HCT116 (cell line): ENCODE results near the gene PDE4D. TPM values are rescaled to one million over a fixed set of nuclear protein-coding genes. Genes with fewer than 3 reads are reported as not detected.

Source experiments
- ATAC-seq: fragments of 200-7000 bp; cut with Tn5 transposase; 2 replicates; pipeline ENCODE4 v1.9.1; 2020; ENCODE audit warnings: mild to moderate bottlenecking, moderate library complexity
- BruUV-seq: library from RNA; stranded (reverse); fragments of 400-500 nt; replicated peaks from 2 replicates; lab custom pipeline; 2021; lab: Mats Ljungman, UMichigan
- CTCF ChIA-PET: fragments of 300-600 bp; sonication (Branson Sonifier 250); formaldehyde crosslinking; loops from one replicate; lab custom pipeline; 2021; ENCODE audit warnings: antibody characterized with exemption; lab: Charles Lee
- POLR2A ChIA-PET: fragments of 300-600, 350-600 bp; sonication (Branson Sonifier 250); formaldehyde crosslinking; loops from one replicate; lab custom pipeline; 2021; ENCODE audit warnings: antibody characterized with exemption; lab: Charles Lee
- RAD21 ChIA-PET, 2 experiments: fragments of 300-600 bp; sonication (Branson Sonifier 250); formaldehyde crosslinking; loops; one replicate each; lab custom pipeline; 2023; ENCODE audit warnings: low total read pairs in 2 of 2; ENCODE audit not compliant: uncharacterized antibody in 2 of 2, unreplicated experiment in 2 of 2, low non-redundant PET in 1 of 2; lab: Charles Lee
- DNase-seq: peaks from one replicate; pipeline ENCODE4 v3.0.0-alpha.2; 2010; ENCODE audit warnings: low read depth, low spot score
- H2AFZ ChIP-seq: fragments of 200-600 bp; shearing (Covaris generic), sonication (generic); 2 replicates; pipeline ENCODE4 v1.6.1; 2017; ENCODE audit warnings: low read depth, mixed run types, mixed read lengths, antibody characterized with exemption, low read length; ENCODE audit not compliant: poor library complexity, severe bottlenecking
- H3K27ac ChIP-seq: 2 replicates; pipeline ENCODE4 v1.5.1; 2012; ENCODE audit warnings: low read depth, low read length
- H3K27me3 ChIP-seq: fragments of 200-600 bp; sonication (generic); 2 replicates; pipeline ENCODE4 v1.6.1; 2016; ENCODE audit warnings: mixed run types, low read length, mixed read lengths; ENCODE audit not compliant: insufficient read depth
- H3K36me3 ChIP-seq, 2 experiments: fragments of 200-500 bp in 1 of 2; fragments of 200-600 bp in 1 of 2; sonication (Bioruptor generic) in 1 of 2; sonication (generic) in 1 of 2; 2 replicates each; pipeline versions ENCODE4 v1.5.1 to v1.6.1; 2014 to 2016; ENCODE audit warnings: low read length in 2 of 2, inconsistent platforms in 1 of 2, mixed read lengths in 1 of 2, mixed run types in 1 of 2; ENCODE audit not compliant: insufficient read depth in 2 of 2, control insufficient read depth in 1 of 2
- H3K4me1 ChIP-seq, 2 experiments: fragments of 200-600 bp in 1 of 2; sonication (generic) in 1 of 2; 2 replicates each; pipeline versions ENCODE4 v1.5.1 to v1.6.1; 2012 to 2017; ENCODE audit warnings: low read length in 2 of 2, inconsistent platforms in 1 of 2, mild to moderate bottlenecking in 1 of 2, mixed read lengths in 1 of 2, mixed run types in 1 of 2, moderate library complexity in 1 of 2; ENCODE audit not compliant: insufficient read depth in 2 of 2, control insufficient read depth in 1 of 2
- H3K4me2 ChIP-seq: fragments of 200-600 bp; sonication (generic); 2 replicates; pipeline ENCODE4 v1.6.1; 2017; ENCODE audit warnings: mixed run types, low read length, mixed read lengths
- H3K4me3 ChIP-seq, 2 experiments: fragments of 200-600 bp in 1 of 2; sonication (generic) in 1 of 2; replicated peaks in 1 of 2; 2 replicates each; pipeline ENCODE4 v1.5.1; 2011 to 2016; ENCODE audit warnings: low read length in 2 of 2, control low read depth in 1 of 2, low read depth in 1 of 2, mild to moderate bottlenecking in 1 of 2, mixed read lengths in 1 of 2, mixed run types in 1 of 2
- H3K79me2 ChIP-seq: fragments of 200-600 bp; sonication (generic); 2 replicates; pipeline ENCODE4 v1.6.1; 2017; ENCODE audit warnings: mild to moderate bottlenecking, mixed run types, low read length, moderate library complexity, mixed read lengths; ENCODE audit not compliant: insufficient read depth
- H3K9ac ChIP-seq: fragments of 200-600 bp; sonication (generic); 2 replicates; pipeline ENCODE4 v1.6.1; 2016; ENCODE audit warnings: low read length, mixed read lengths
- H3K9me2 ChIP-seq: fragments of 200-600 bp; sonication (generic), shearing (Covaris generic); 2 replicates; pipeline ENCODE4 v1.6.1; 2017; ENCODE audit warnings: mixed run types, mild to moderate bottlenecking, moderate library complexity; ENCODE audit not compliant: insufficient read depth
- H3K9me3 ChIP-seq, 2 experiments: fragments of 200-500 bp in 1 of 2; fragments of 200-600 bp in 1 of 2; sonication (Bioruptor generic) in 1 of 2; sonication (generic) in 1 of 2; 2 replicates each; pipeline ENCODE4 v1.6.1; 2014 to 2017; ENCODE audit warnings: low read length in 2 of 2, mixed read lengths in 2 of 2, inconsistent platforms in 1 of 2, low read depth in 1 of 2, mild to moderate bottlenecking in 1 of 2, mixed run types in 1 of 2, moderate library complexity in 1 of 2; ENCODE audit not compliant: control insufficient read depth in 1 of 2, insufficient read depth in 1 of 2
- H4K20me1 ChIP-seq: fragments of 200-600 bp; sonication (generic), shearing (Covaris generic); 2 replicates; pipeline ENCODE4 v1.6.1; 2017; ENCODE audit warnings: mixed run types, mild to moderate bottlenecking, moderate library complexity; ENCODE audit not compliant: insufficient read depth
- CBX3 ChIP-seq: IDR thresholded peaks from 2 replicates; pipeline ENCODE4 v1.6.1; 2012; ENCODE audit warnings: low read depth
- ELF1 ChIP-seq: IDR thresholded peaks from 2 replicates; pipeline ENCODE4 v1.6.1; 2012; ENCODE audit warnings: low read depth, borderline replicate concordance
- EZH2 ChIP-seq: fragments of 200-600 bp; sonication (generic); IDR thresholded peaks from 2 replicates; pipeline ENCODE4 v1.6.1; 2017; ENCODE audit warnings: antibody characterized with exemption, mixed run types
- FOSL1 ChIP-seq: IDR thresholded peaks from 2 replicates; pipeline ENCODE4 v1.6.1; 2012; ENCODE audit warnings: low read depth
- JUND ChIP-seq: IDR thresholded peaks from 2 replicates; pipeline ENCODE4 v1.6.1; 2012
- POLR2A ChIP-seq: IDR thresholded peaks from 2 replicates; pipeline ENCODE4 v1.7.0; 2011; ENCODE audit warnings: borderline replicate concordance; ENCODE audit not compliant: insufficient read depth, insufficient read length; ENCODE audit errors: extremely low read depth
- SIN3A ChIP-seq: IDR thresholded peaks from 2 replicates; pipeline ENCODE4 v1.6.1; 2012; ENCODE audit warnings: low read depth
- SP1 ChIP-seq: IDR thresholded peaks from 2 replicates; pipeline ENCODE4 v1.6.1; 2012; ENCODE audit warnings: low read depth
- SRF ChIP-seq: IDR thresholded peaks from 2 replicates; pipeline ENCODE4 v1.6.1; 2012; ENCODE audit warnings: low read depth
- TCF7L2 ChIP-seq: IDR thresholded peaks from 2 replicates; pipeline ENCODE4 v1.7.0; 2011; ENCODE audit warnings: borderline replicate concordance, inconsistent platforms; ENCODE audit not compliant: insufficient read depth, insufficient read length; ENCODE audit errors: extremely low read depth
- YY1 ChIP-seq: IDR thresholded peaks from 2 replicates; pipeline ENCODE4 v1.6.1; 2011; ENCODE audit warnings: low read length, low read depth, moderate library complexity, mild to moderate bottlenecking; ENCODE audit not compliant: insufficient replicate concordance; ENCODE audit errors: extremely low read depth
- ZFX ChIP-seq: fragments of 450-650 bp; IDR thresholded peaks from 2 replicates; pipeline ENCODE4 v1.6.1; 2017
- ZNF274 ChIP-seq: fragments of 200-500 bp; sonication (Bioruptor generic); IDR thresholded peaks from 2 replicates; pipeline ENCODE4 v1.6.1; 2014; ENCODE audit warnings: mild to moderate bottlenecking, low read depth, low read length, inconsistent platforms
- intact Hi-C: fragments of 100-400 bp; cut with micrococcal nuclease; formaldehyde crosslinking; loops from 2 replicates; pipeline ENCODE4 v1.10.0; 2022
- total RNA-seq: library from RNA; stranded (reverse); gene quantifications from one replicate; pipeline ENCODE4 v1.2.1, GENCODE V29; 2021; ENCODE audit not compliant: unreplicated experiment
- TF ChIP-seq, protein P1 (sequence below): IDR thresholded peaks from 2 replicates; pipeline ENCODE4 v1.6.1; 2012
- TF ChIP-seq, protein P2 (sequence below), 3 experiments: fragments of 200-600 bp in 1 of 3; sonication (generic) in 1 of 3; IDR thresholded peaks in 2 of 3; conservative IDR thresholded peaks in 1 of 3; 2 replicates each; pipeline ENCODE4 v1.5.1; 2012 to 2017; ENCODE audit warnings: low read depth in 2 of 3, low read length in 2 of 3, antibody characterized with exemption in 1 of 3, borderline replicate concordance in 1 of 3, control low read depth in 1 of 3, mild to moderate bottlenecking in 1 of 3, mixed read lengths in 1 of 3, mixed run types in 1 of 3, moderate library complexity in 1 of 3; ENCODE audit not compliant: insufficient read depth in 1 of 3
- TF ChIP-seq, protein P3 (sequence below): IDR thresholded peaks from 2 replicates; pipeline ENCODE4 v1.6.1; 2011; ENCODE audit warnings: mild to moderate bottlenecking, low read length, moderate library complexity; ENCODE audit not compliant: insufficient replicate concordance; ENCODE audit errors: extremely low read depth

PDE4D gene
- total RNA-seq, 1 experiment from 2014 or later, result 1.1 TPM

DNA sequence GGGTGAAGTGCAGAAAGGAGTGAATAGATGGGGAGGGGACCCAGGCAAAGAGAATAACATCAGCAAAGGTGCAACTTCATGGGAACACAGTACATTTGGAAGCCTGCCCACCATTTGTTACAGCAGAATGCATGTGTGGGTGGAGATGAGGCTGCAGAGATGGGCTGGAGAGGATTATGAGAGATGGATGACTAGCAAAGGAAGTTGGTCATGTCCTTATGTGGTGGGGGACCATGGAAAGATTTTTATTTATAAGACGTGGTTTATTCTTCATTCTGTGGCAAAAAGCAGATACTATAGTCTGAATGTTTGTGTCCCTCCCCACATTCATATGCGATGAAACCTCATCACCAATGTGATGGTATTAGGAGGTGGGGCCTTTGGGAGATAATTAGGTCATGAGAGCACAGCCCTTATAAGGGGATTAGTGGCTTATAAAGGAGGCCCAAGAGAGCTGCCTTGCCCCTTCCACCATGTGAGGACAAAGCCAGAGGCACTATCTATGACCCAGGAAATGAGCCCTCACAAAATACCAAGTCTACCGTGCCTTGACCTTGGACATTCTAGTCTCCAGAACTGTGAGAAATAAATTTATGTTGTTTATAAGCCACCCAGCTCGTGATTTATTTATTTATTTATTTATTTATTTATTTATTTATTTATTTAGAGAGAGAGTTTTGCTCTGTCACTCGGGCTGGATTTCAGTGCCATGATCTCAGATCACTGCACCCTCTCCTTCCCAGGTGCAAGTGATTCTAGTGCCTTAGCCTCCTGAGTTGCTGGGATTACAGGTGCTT lies 827.0 kb downstream of the PDE4D start:
- H3K27me3 ChIP-seq, result peaks cover 26% of the 10 kb centered on the region
- no peaks in the 10 kb centered on the region for H3K9me3 ChIP-seq
- H3K9ac ChIP-seq, result no peak overlapping the region
- no peak for DNase-seq
- no peaks in the 10 kb centered on the region for H3K4me1 ChIP-seq
- ATAC-seq, result no peak
- ChIA-PET CTCF (no interaction called here), RAD21 (no interaction called here), POLR2A (no interaction called here)
- BruUV-seq, result no TSS peak
- no peaks in the 10 kb centered on the region for H3K9me2 ChIP-seq
- H3K79me2 ChIP-seq, result no peaks in the 10 kb centered on the region
- intact Hi-C loops, result no loop called here
- H3K4me2 ChIP-seq, result no peak overlapping the region
- H3K4me3 ChIP-seq, result no peak overlapping the region
- H2AFZ ChIP-seq, result no peak overlapping the region
- no peaks in the 10 kb centered on the region for H4K20me1 ChIP-seq
- H3K36me3 ChIP-seq, result no peaks in the 10 kb centered on the region
- TF ChIP-seq ZFX, result no peak
- TF ChIP-seq SIN3A, result no peak
- TF ChIP-seq ELF1, result no peak
- TF ChIP-seq SRF, result no peak
- no peak for TF ChIP-seq CBX3
- TF ChIP-seq FOSL1, result no peak
- TF ChIP-seq, protein P1, sequence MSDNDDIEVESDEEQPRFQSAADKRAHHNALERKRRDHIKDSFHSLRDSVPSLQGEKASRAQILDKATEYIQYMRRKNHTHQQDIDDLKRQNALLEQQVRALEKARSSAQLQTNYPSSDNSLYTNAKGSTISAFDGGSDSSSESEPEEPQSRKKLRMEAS, result no peak
- no peak for TF ChIP-seq YY1
- TF ChIP-seq EZH2, result no peak
- TF ChIP-seq, all 23 proteins: peak for 0
- H3K27ac ChIP-seq, result no peak overlapping the region

DNA sequence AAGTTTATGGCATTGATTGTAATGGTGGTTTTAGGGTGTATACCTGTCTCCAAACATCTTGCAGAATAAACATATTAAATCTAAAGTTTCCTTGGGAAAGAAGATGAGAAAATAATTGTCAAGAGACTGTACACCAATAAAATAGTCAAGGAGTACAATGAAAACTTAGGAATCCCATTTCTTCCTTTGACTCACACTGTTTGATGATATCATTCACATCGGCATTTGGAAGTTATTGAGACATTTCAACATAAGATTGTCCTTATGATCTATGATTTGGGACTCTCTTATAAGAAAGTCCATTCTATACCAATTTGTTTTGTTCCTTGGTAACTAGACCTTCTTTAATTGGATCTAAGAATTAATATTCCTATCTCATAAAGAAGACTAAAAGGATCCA lies 828.0 kb downstream of the PDE4D start:
- no peak overlapping the region for H3K9ac ChIP-seq
- H3K27me3 ChIP-seq, result peaks cover 31% of the 10 kb centered on the region
- H3K4me1 ChIP-seq, result no peaks in the 10 kb centered on the region
- H3K36me3 ChIP-seq, result no peaks in the 10 kb centered on the region
- no peak overlapping the region for H3K27ac ChIP-seq
- no peaks in the 10 kb centered on the region for H3K9me3 ChIP-seq
- POLR2A ChIA-PET, result no interaction called here
- H2AFZ ChIP-seq, result no peak overlapping the region
- DNase-seq, result no peak
- no peak for ATAC-seq
- RAD21 ChIA-PET, result no interaction called here
- no peaks in the 10 kb centered on the region for H3K79me2 ChIP-seq
- no peak overlapping the region for H3K4me3 ChIP-seq
- intact Hi-C loops, result no loop called here
- BruUV-seq, result no TSS peak
- H3K4me2 ChIP-seq, result no peak overlapping the region
- CTCF ChIA-PET, result no interaction called here
- no peaks in the 10 kb centered on the region for H4K20me1 ChIP-seq
- H3K9me2 ChIP-seq, result no peaks in the 10 kb centered on the region
- no peak for TF ChIP-seq ZNF274
- no peak for TF ChIP-seq SP1
- TF ChIP-seq, protein P2, sequence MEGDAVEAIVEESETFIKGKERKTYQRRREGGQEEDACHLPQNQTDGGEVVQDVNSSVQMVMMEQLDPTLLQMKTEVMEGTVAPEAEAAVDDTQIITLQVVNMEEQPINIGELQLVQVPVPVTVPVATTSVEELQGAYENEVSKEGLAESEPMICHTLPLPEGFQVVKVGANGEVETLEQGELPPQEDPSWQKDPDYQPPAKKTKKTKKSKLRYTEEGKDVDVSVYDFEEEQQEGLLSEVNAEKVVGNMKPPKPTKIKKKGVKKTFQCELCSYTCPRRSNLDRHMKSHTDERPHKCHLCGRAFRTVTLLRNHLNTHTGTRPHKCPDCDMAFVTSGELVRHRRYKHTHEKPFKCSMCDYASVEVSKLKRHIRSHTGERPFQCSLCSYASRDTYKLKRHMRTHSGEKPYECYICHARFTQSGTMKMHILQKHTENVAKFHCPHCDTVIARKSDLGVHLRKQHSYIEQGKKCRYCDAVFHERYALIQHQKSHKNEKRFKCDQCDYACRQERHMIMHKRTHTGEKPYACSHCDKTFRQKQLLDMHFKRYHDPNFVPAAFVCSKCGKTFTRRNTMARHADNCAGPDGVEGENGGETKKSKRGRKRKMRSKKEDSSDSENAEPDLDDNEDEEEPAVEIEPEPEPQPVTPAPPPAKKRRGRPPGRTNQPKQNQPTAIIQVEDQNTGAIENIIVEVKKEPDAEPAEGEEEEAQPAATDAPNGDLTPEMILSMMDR (IDR thresholded peaks at IDR 0.05 in 2 of 3, conservative IDR thresholded peaks at IDR 0.05 in 1 of 3; ENCODE audit: borderline replicate concordance in 1 of 3, insufficient read depth in 1 of 3, low read depth in 2 of 3, low read length in 2 of 3), result no peak
- no peak for TF ChIP-seq JUND
- no peak for TF ChIP-seq CBX3
- no peak for TF ChIP-seq TCF7L2
- no peak for TF ChIP-seq FOSL1
- no peak for TF ChIP-seq SIN3A
- TF ChIP-seq YY1, result no peak
- no peak for TF ChIP-seq EZH2
- TF ChIP-seq, protein P3, sequence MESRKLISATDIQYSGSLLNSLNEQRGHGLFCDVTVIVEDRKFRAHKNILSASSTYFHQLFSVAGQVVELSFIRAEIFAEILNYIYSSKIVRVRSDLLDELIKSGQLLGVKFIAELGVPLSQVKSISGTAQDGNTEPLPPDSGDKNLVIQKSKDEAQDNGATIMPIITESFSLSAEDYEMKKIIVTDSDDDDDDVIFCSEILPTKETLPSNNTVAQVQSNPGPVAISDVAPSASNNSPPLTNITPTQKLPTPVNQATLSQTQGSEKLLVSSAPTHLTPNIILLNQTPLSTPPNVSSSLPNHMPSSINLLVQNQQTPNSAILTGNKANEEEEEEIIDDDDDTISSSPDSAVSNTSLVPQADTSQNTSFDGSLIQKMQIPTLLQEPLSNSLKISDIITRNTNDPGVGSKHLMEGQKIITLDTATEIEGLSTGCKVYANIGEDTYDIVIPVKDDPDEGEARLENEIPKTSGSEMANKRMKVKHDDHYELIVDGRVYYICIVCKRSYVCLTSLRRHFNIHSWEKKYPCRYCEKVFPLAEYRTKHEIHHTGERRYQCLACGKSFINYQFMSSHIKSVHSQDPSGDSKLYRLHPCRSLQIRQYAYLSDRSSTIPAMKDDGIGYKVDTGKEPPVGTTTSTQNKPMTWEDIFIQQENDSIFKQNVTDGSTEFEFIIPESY, result no peak
- TF ChIP-seq POLR2A, result no peak
- TF ChIP-seq, protein P1, result no peak
